Upper lobe of left lung (tissue), 6 donors: ENCODE measurements around the gene TGFBR3. TPM values are rescaled to one million over a fixed set of nuclear protein-coding genes. Genes with fewer than 3 reads are reported as not detected.

Experiments
- ATAC-seq, 2 donors: fragments of 200-7000 bp; cut with Tn5 transposase; one replicate each; pipeline ENCODE4 v1.9.1; 2022; ENCODE audit warnings: mild to moderate bottlenecking in 2 of 2, moderate library complexity in 2 of 2; ENCODE audit not compliant: low FRiP score in 2 of 2
- DNase-seq, 2 donors: peaks; one replicate each; pipeline ENCODE4 v3.0.0-alpha.2; 2019 to 2020
- H3K27ac ChIP-seq, 4 donors: fragments of 200-600 bp; sonication (generic); one replicate each; pipeline ENCODE4 v1.5.1; 2016 to 2019
- H3K27me3 ChIP-seq, 4 donors: fragments of 200-600 bp; sonication (generic); one replicate each; pipeline ENCODE4 v1.5.1; 2017 to 2019
- H3K36me3 ChIP-seq, 4 donors: fragments of 200-600 bp; sonication (generic); one replicate each; pipeline ENCODE4 v1.5.1; 2016 to 2019
- H3K4me1 ChIP-seq, 4 donors: fragments of 200-600 bp; sonication (generic); one replicate each; pipeline ENCODE4 v1.5.1; 2018 to 2019
- H3K4me3 ChIP-seq, 4 donors: fragments of 200-600 bp; sonication (generic); one replicate each; pipeline ENCODE4 v1.5.1; 2017 to 2019; ENCODE audit warnings: mild to moderate bottlenecking in 2 of 4, moderate library complexity in 1 of 4
- H3K9me3 ChIP-seq, 4 donors: fragments of 200-600 bp; sonication (generic); one replicate each; pipeline ENCODE4 v1.5.1; 2018 to 2019
- EP300 ChIP-seq, 4 donors: sonication (generic); formaldehyde crosslinking; IDR thresholded peaks; one replicate each; pipeline ENCODE4 v1.5.1; 2017; ENCODE audit warnings: antibody characterized with exemption in 4 of 4, control low read depth in 2 of 4
- POLR2A ChIP-seq, 4 donors: fragments of 450-650 bp; IDR thresholded peaks; one replicate each; pipeline ENCODE4 v1.5.1; 2016 to 2017; ENCODE audit warnings: antibody characterized with exemption in 4 of 4, mild to moderate bottlenecking in 2 of 4
- POLR2AphosphoS5 ChIP-seq, 2 donors: sonication (generic); formaldehyde crosslinking; IDR thresholded peaks; one replicate each; pipeline ENCODE4 v1.5.1; 2017; ENCODE audit warnings: antibody characterized with exemption in 2 of 2
- WGBS, 2 donors: methylation state at CpG; one replicate each; pipeline ENCODE4 v1.1.5; 2017 to 2018; 5-methylcytosine and 5-hydroxymethylcytosine counted together
- total RNA-seq, 6 donors: library from RNA; depleted of rRNA in 4 of 6; stranded (reverse); fragments of >200 nt in 4 of 6; gene quantifications; one replicate each; pipeline versions ENCODE4 v1.1.0 to v1.2.1, GENCODE V29; 2016 to 2021
- TF ChIP-seq, protein P1 (sequence below), 6 experiments: fragments of 450-650 bp in 4 of 6; fragments of 200-600 bp in 2 of 6; sonication (generic) in 2 of 6; IDR thresholded peaks; one replicate each; pipeline ENCODE4 v1.5.1; 2016 to 2019; ENCODE audit warnings: antibody characterized with exemption in 6 of 6
- donor health status: DM: no; HTN: no; CAD: no; lungs with moderate emphysema.
- donor health status: DM: no; HTN: yes; CAD: no; lungs with severe emphysema.

TGFBR3 gene
- total RNA-seq, 6 donors from 2014 or later = 33.5 to 78.3 (median 57.1) TPM

DNA sequence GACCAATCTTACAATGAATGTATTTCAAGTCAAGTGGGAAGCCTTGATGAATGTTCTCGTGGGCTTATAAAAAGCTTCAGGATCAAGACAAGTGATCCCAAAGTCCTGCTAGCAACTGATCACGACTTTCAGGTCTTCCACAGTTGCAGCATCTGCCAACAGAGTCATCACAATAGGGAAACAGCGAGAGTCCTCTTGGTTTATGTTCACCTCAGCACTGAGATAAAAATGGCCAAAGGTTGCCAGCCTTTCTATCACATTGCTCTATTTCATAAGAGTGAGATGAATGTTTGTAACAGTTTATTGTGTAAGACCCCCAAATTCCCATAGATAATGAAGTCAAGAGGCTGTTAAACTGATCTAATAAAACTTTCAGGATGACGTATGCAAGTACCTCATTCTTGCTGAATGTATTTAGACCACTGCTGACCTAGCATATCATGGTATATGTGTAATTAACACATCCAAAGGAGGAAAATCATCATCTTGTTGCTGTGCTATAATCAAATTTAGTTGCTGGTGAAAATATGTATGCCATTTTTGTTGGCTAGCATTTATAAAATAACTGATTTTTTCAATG lies 150.6 kb downstream of the TGFBR3 start:
- Histone ChIP-seq H3K4me1 (peaks cover 35 to 45% (median 38%) of the 10 kb centered on the region in 4 donors), H3K27ac (peak overlapping the region in 1 of 4 donors; percentile 86)
- WGBS, 2 donors = 80 to 93% methylated on average over 4 of the region's 4 CpGs

DNA sequence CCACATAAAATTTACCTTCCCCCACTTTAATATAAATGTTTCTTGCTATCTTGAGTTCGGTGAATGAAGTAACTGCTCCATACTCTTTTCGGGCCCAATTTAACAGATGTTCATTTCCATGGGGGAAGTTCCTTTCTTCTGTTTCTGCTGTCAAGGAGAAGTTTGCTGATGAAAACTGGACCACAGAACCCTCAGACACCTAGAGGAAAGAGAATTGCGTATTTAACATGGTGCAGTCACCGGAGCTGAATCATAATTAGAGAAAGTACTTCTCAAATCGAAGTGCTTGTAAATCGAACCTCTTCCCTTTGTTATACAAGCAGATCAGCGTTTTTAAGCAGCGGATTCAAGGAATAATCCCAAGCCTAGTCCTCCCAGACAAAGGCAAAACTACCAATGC lies 151.2 kb downstream of the TGFBR3 start:
- TF ChIP-seq POLR2A (IDR thresholded peaks at IDR 0.05) (no peak), EP300 (IDR thresholded peaks at IDR 0.05) (no peak), POLR2AphosphoS5 (IDR thresholded peaks at IDR 0.05) (no peak)
- TF ChIP-seq, protein P1, sequence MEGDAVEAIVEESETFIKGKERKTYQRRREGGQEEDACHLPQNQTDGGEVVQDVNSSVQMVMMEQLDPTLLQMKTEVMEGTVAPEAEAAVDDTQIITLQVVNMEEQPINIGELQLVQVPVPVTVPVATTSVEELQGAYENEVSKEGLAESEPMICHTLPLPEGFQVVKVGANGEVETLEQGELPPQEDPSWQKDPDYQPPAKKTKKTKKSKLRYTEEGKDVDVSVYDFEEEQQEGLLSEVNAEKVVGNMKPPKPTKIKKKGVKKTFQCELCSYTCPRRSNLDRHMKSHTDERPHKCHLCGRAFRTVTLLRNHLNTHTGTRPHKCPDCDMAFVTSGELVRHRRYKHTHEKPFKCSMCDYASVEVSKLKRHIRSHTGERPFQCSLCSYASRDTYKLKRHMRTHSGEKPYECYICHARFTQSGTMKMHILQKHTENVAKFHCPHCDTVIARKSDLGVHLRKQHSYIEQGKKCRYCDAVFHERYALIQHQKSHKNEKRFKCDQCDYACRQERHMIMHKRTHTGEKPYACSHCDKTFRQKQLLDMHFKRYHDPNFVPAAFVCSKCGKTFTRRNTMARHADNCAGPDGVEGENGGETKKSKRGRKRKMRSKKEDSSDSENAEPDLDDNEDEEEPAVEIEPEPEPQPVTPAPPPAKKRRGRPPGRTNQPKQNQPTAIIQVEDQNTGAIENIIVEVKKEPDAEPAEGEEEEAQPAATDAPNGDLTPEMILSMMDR (IDR thresholded peaks at IDR 0.05) = no peak
- ATAC-seq = no peak
- Histone ChIP-seq H3K4me1 (peaks cover 39 to 46% (median 42%) of the 10 kb centered on the region in 4 donors), H3K36me3 (peaks cover 0 to 25% (median 2%) of the 10 kb centered on the region in 4 donors), H3K9me3 (no peaks in the 10 kb centered on the region), H3K4me3 (no peak overlapping the region), H3K27ac (no peak overlapping the region), H3K27me3 (no peaks in the 10 kb centered on the region)
- no peak for DNase-seq
- 74% methylated on average over 8 of the region's 8 CpGs for WGBS, 2 donors

More for the DNA sequence above, 150.6 kb downstream of the TGFBR3 start:
- TF ChIP-seq, protein P1 (IDR thresholded peaks at IDR 0.05) = no peak
- TF ChIP-seq POLR2A (IDR thresholded peaks at IDR 0.05) = no peak
- TF ChIP-seq EP300 (IDR thresholded peaks at IDR 0.05) = no peak
- Histone ChIP-seq H3K4me3 (no peak overlapping the region), H3K9me3 (no peaks in the 10 kb centered on the region), H3K27me3 (no peaks in the 10 kb centered on the region), H3K36me3 (peaks cover 0 to 22% (median 2%) of the 10 kb centered on the region in 4 donors)
- ATAC-seq = no peak
- DNase-seq = no peak

GRCh38 chr1:91733108-91733710 lies 152.7 kb downstream of the TGFBR3 start:
- ATAC-seq (no peak), DNase-seq (no peak)
- WGBS, 2 donors = 65 to 84% methylated on average over 8 of the region's 8 CpGs
- H3K36me3 ChIP-seq = peaks cover 0 to 29% (median 4%) of the 10 kb centered on the region in 4 donors
- no peaks in the 10 kb centered on the region for H3K27me3 ChIP-seq
- peaks cover 39 to 46% (median 42%) of the 10 kb centered on the region in 4 donors for H3K4me1 ChIP-seq
- peak overlapping the region in 2 of 4 donors; percentile 66 to 67 for H3K27ac ChIP-seq
- no peak for TF ChIP-seq POLR2AphosphoS5 (IDR thresholded peaks at IDR 0.05)
- TF ChIP-seq EP300 (IDR thresholded peaks at IDR 0.05) = no peak
- TF ChIP-seq, protein P1 (IDR thresholded peaks at IDR 0.05) = no peak
- no peak for TF ChIP-seq POLR2A (IDR thresholded peaks at IDR 0.05)
- H3K4me3 ChIP-seq = no peak overlapping the region
- no peaks in the 10 kb centered on the region for H3K9me3 ChIP-seq

- peak; percentile 23 to 61 for ATAC-seq
- Histone ChIP-seq H3K36me3 (peaks cover 0 to 34% (median 4%) of the 10 kb centered on the region in 4 donors), H3K27ac (peak overlapping the region; percentile 28 to 67 (median 54)), H3K4me1 (peaks cover 35 to 50% (median 44%) of the 10 kb centered on the region in 4 donors), H3K4me3 (no peak overlapping the region), H3K9me3 (no peaks in the 10 kb centered on the region), H3K27me3 (no peaks in the 10 kb centered on the region)
- WGBS, 2 donors = 66 to 69% methylated on average over 13 to 15 of the region's 15 CpGs
- TF ChIP-seq POLR2AphosphoS5 (IDR thresholded peaks at IDR 0.05) (no peak), POLR2A (IDR thresholded peaks at IDR 0.05) (no peak), EP300 (IDR thresholded peaks at IDR 0.05) (no peak)
- TF ChIP-seq, protein P1 (IDR thresholded peaks at IDR 0.05) = no peak
- DNase-seq = no peak
These were observed 153.5 kb downstream of the TGFBR3 start for GRCh38 chr1:91732291-91733107.
